ENCODE measurements around the gene NFIX. TPM values are rescaled to one million over a fixed set of nuclear protein-coding genes. Genes with fewer than 3 reads are reported as not detected.

Gene NFIX
- total and polyA plus RNA-seq, 2 of the 13 experiments (the other 11 are each of a cell fraction or from before 2014, with no cell fraction given), result 3.4 to 5.4 TPM

GRCh38 chr19:13095934-13096927 is 101.0 kb downstream of the NFIX start (continued):
- TF ChIP-seq ZNF274 (CRISPR knock-in tag; IDR thresholded peaks at IDR 0.05) (no peak), KAT8 (CRISPR knock-in tag; IDR thresholded peaks at IDR 0.05) (0 out of 2 replicates have a peak, but pooled peaks have one; percentile 18), ZNF879 (CRISPR knock-in tag; IDR thresholded peaks at IDR 0.05) (no peak), BRD4 (CRISPR knock-in tag; IDR thresholded peaks at IDR 0.05) (no peak), ZNF326 (CRISPR knock-in tag; IDR thresholded peaks at IDR 0.05; ENCODE audit: borderline replicate concordance) (no peak), ZNF766 (CRISPR knock-in tag; IDR thresholded peaks at IDR 0.05; ENCODE audit: borderline replicate concordance) (no peak), ZNF782 (CRISPR knock-in tag; IDR thresholded peaks at IDR 0.05; ENCODE audit: borderline replicate concordance) (no peak), ZNF503 (CRISPR knock-in tag; IDR thresholded peaks at IDR 0.05) (no peak), ZNF362 (CRISPR knock-in tag; IDR thresholded peaks at IDR 0.05; ENCODE audit: borderline replicate concordance) (no peak), ZNF484 (CRISPR knock-in tag; IDR thresholded peaks at IDR 0.05; ENCODE audit: borderline replicate concordance, low read depth) (no peak), LBX2 (CRISPR knock-in tag; IDR thresholded peaks at IDR 0.05; ENCODE audit: borderline replicate concordance) (no peak), IKZF1 (IDR thresholded peaks at IDR 0.05) (no peak), STAG1 (CRISPR knock-in tag; IDR thresholded peaks at IDR 0.05) (peak; percentile 48), GATAD1 (CRISPR knock-in tag; IDR thresholded peaks at IDR 0.05) (no peak), ZFP36 (IDR thresholded peaks at IDR 0.05; ENCODE audit: borderline replicate concordance, low read depth, low read length, partially characterized antibody) (no peak), HNF4G (IDR thresholded peaks at IDR 0.05; ENCODE audit: borderline replicate concordance, low read depth, low read length) (no peak), HNF4G (CRISPR knock-in tag; IDR thresholded peaks at IDR 0.05; ENCODE audit: borderline replicate concordance, low read depth) (no peak), NFE2L2 (IDR thresholded peaks at IDR 0.05; ENCODE audit: low read length) (no peak), BHLHE40 (IDR thresholded peaks at IDR 0.05; ENCODE audit: low read length) (no peak), ZMAT5 (CRISPR knock-in tag; IDR thresholded peaks at IDR 0.05; ENCODE audit: borderline replicate concordance, low read depth) (no peak), CCDC6 (CRISPR knock-in tag; IDR thresholded peaks at IDR 0.05) (no peak), SIX1 (CRISPR knock-in tag; IDR thresholded peaks at IDR 0.05; ENCODE audit: borderline replicate concordance) (no peak), ZNF234 (CRISPR knock-in tag; conservative IDR thresholded peaks at IDR 0.05) (no peak), SNAPC5 (CRISPR knock-in tag; IDR thresholded peaks at IDR 0.05; ENCODE audit: borderline replicate concordance) (no peak), CHD4 (IDR thresholded peaks at IDR 0.05; ENCODE audit: borderline replicate concordance, low read length) (no peak), ZNF292 (CRISPR knock-in tag; IDR thresholded peaks at IDR 0.05; ENCODE audit: borderline replicate concordance, low read depth) (peak; percentile 45; the same call in 1 of the 2 replicates), HES4 (CRISPR knock-in tag; IDR thresholded peaks at IDR 0.05; ENCODE audit: borderline replicate concordance) (no peak)
